Heart left ventricle (tissue), 16 donors: ENCODE results near the gene PALM3. TPM values are rescaled to one million over a fixed set of nuclear protein-coding genes. Genes with fewer than 3 reads are reported as not detected.
"Not testable (repeated sequence)": the region's sequence is repeated elsewhere in the genome, so short reads cannot be mapped to it uniquely, and the experiment has no call there.

Source experiments
- ATAC-seq, 4 donors: fragments of 200-7000 bp; cut with Tn5 transposase; one replicate each; pipeline ENCODE4 v1.9.1; 2020 to 2022; ENCODE audit warnings: moderate library complexity in 4 of 4, mild to moderate bottlenecking in 3 of 4, moderate number of reproducible peaks in 1 of 4
- DNase-seq, 5 donors: peaks; one replicate each; pipeline ENCODE4 v3.0.0-alpha.2; 2020
- H3K27ac ChIP-seq, 12 donors: fragments of 200-600 bp; sonication (generic) in 4 of 12; one replicate each; pipeline versions ENCODE4 v1.5.0 to v1.8.0; 2016 to 2022; ENCODE audit warnings: mild to moderate bottlenecking in 2 of 12
- H3K27me3 ChIP-seq, 9 donors: fragments of 200-600 bp; sonication (generic) in 2 of 9; one replicate each; pipeline versions ENCODE4 v1.5.1 to v1.8.0; 2016 to 2022; ENCODE audit warnings: mild to moderate bottlenecking in 3 of 9
- H3K36me3 ChIP-seq, 9 donors: fragments of 200-600 bp; sonication (generic) in 2 of 9; one replicate each; pipeline versions ENCODE4 v1.5.0 to v1.8.0; 2018 to 2022; ENCODE audit warnings: mild to moderate bottlenecking in 2 of 9
- H3K4me1 ChIP-seq, 12 donors: fragments of 200-600 bp; sonication (generic) in 4 of 12; one replicate each; pipeline versions ENCODE4 v1.5.0 to v1.8.0; 2016 to 2022; ENCODE audit warnings: mild to moderate bottlenecking in 3 of 12
- H3K4me3 ChIP-seq, 12 donors: fragments of 200-600 bp; sonication (generic) in 4 of 12; one replicate each; pipeline versions ENCODE4 v1.5.0 to v1.8.0; 2017 to 2022; ENCODE audit warnings: mild to moderate bottlenecking in 9 of 12, moderate library complexity in 4 of 12
- H3K9me3 ChIP-seq, 12 donors: fragments of 200-600 bp; sonication (generic) in 4 of 12; one replicate each; pipeline versions ENCODE4 v1.5.0 to v1.8.0; 2016 to 2022; ENCODE audit warnings: mild to moderate bottlenecking in 1 of 12
- CTCF ChIP-seq, 12 donors: fragments of 200-600 bp; sonication (generic) in 4 of 12; IDR thresholded peaks; one replicate each; pipeline versions ENCODE4 v1.5.0 to v1.8.0; 2018 to 2022; ENCODE audit warnings: antibody characterized with exemption in 12 of 12, mild to moderate bottlenecking in 5 of 12
- POLR2A ChIP-seq, 2 donors: fragments of 450-650 bp; IDR thresholded peaks; one replicate each; pipeline ENCODE4 v1.6.1; 2017; ENCODE audit warnings: antibody characterized with exemption in 2 of 2, mild to moderate bottlenecking in 2 of 2, moderate library complexity in 2 of 2
- WGBS, 4 donors: extraction: QIAGEN DNeasy Blood & Tissue Kit in 2 of 4; methylation state at CpG; one replicate each; pipeline versions ENCODE4 v1.1.5 to v1.1.7; 2013 to 2018; 5-methylcytosine and 5-hydroxymethylcytosine counted together
- intact Hi-C, 10 donors: fragments of 100-400 bp; cut with DNase I; formaldehyde crosslinking; loops; one replicate each; pipeline versions ENCODE4 v1.11.1 to v1.14.2; 2022
- polyA plus RNA-seq, 2 donors: library from polyadenylated mRNA; stranded (reverse); fragments of 200-250 nt; gene quantifications; one replicate each; pipeline ENCODE4 v1.2.3, GENCODE V29; 2013
- total RNA-seq, 9 donors: library from RNA; depleted of rRNA in 2 of 9; stranded (reverse); fragments of >200 nt in 2 of 9; fragmentation: NEBNext Ultra II Directional in 3 of 9; extraction: Animal tissue kit (Norgen Biotek cat#: 25700) in 3 of 9; gene quantifications; one replicate each; pipeline versions ENCODE4 v1.1.0 to v1.2.4, GENCODE V29; 2016 to 2023
- donor health status: ischemic (EF 13 %, LVEDD 7.1; RV severe dilation, severe dysfunction).
- donor health status: healthy with polysubstance abuse.
- donor health status: DM: no; HTN: yes; CAD: no.
- donor health status: DM: no; HTN: no; CAD: no.
- donor health status: ischemic (EF 25% LVEDD 6.9; RV normal size, moderate dysfunction).
- donor health status: ischemic (EF 25% LVEDD 5.7; RV mildly dilated, moderate dysfunction).
- donor health status: healthy.
- donor health status: DM: yes; HTN: yes; CAD: no.
- donor health status: ischemic (EF 35%, LVEDD 5.7; RV mildly dilated, moderate dysfunction).
- donor health status: nonischemic (EF 11% LVEDD 7.7; RV severe dilation, severe dysfunction).
- donor health status: DM: yes; HTN: yes; CAD: no.
- donor health status: PGD.
- donor health status: ischemic (EF 29% LVEDD 5.4; RV normal size, mild dysfunction).
- donor health status: nonischemic (EF 23%, LVEDD 6.1; RV moderate dilation, normal function).

Gene PALM3
- total and polyA plus RNA-seq, 11 donors: 0.06 to 0.60 (median 0.30) TPM; not detected in 6

GRCh38 chr19:14050961-14051360 is 10.9 kb downstream of the PALM3 start:
- H3K27me3 ChIP-seq, DNase-seq, H3K27ac ChIP-seq, H3K4me1 ChIP-seq, H3K9me3 ChIP-seq, ATAC-seq, H3K4me3 ChIP-seq: not testable (repeated sequence)
- peaks cover 0 to 37% (median 0%) of the 10 kb centered on the region in 9 donors for H3K36me3 ChIP-seq
- WGBS, 4 donors: 90 to 95% (median 94%) methylated on average over 11 of the region's 11 CpGs
- intact Hi-C loops: loop anchor here in 2 of 10 donors (5.0 to 10.0 kb wide), 2 partner anchors 166 to 169 kb away; no protein-coding TSS in a partner anchor
- peak in 1 of 12 donors; percentile 13 for TF ChIP-seq CTCF (IDR thresholded peaks at IDR 0.05)

DNA sequence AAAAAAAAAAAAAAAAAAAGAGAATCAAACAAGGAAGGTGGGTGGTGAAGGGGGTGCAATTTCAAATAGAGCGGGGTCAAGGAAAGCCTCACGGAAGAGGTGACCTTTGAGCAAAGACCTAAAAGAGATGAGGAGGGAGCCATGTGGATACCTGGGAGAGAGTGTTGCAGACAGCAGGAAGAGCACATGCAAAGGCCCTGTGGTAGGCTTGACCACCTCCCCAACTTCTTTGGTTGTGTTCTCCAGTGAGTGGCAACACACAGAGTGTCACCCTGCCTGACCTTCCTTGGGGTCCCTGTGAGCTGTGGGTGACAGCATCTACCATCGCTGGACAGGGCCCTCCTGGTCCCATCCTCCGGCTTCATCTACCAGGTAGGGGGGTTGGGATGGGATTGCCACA is 11.4 kb downstream of the PALM3 start:
- Histone ChIP-seq H3K4me1 (no peaks in the 10 kb centered on the region), H3K36me3 (peaks cover 0 to 39% (median 0%) of the 10 kb centered on the region in 9 donors), H3K4me3 (no peak overlapping the region), H3K9me3 (peaks cover 0 to 9% (median 0%) of the 10 kb centered on the region in 12 donors), H3K27me3 (no peaks in the 10 kb centered on the region), H3K27ac (no peak overlapping the region)
- TF ChIP-seq POLR2A (IDR thresholded peaks at IDR 0.05) (no peak), CTCF (IDR thresholded peaks at IDR 0.05) (no peak)
- DNase-seq: no peak
- ATAC-seq: no peak
- WGBS, 4 donors: 95 to 99% (median 97%) methylated on average over 4 of the region's 4 CpGs
- intact Hi-C loops: loop anchor here in 2 of 10 donors (5.0 to 10.0 kb wide), 2 partner anchors 166 to 168 kb away; no protein-coding TSS in a partner anchor

GRCh38 chr19:14048443-14049153 is 13.3 kb downstream of the PALM3 start:
- Histone ChIP-seq H3K4me3 (no peak overlapping the region), H3K36me3 (peaks cover 0 to 51% (median 0%) of the 10 kb centered on the region in 9 donors), H3K9me3 (peaks cover 0 to 9% (median 0%) of the 10 kb centered on the region in 12 donors), H3K27me3 (no peaks in the 10 kb centered on the region), H3K4me1 (no peaks in the 10 kb centered on the region), H3K27ac (no peak overlapping the region)
- TF ChIP-seq CTCF (IDR thresholded peaks at IDR 0.05) (peak; percentile 70 to 91 (median 82)), POLR2A (IDR thresholded peaks at IDR 0.05) (no peak)
- peak in 3 of 5 donors; percentile 31 to 76 (median 42) for DNase-seq
- peak in 3 of 4 donors; percentile 59 to 68 (median 66) for ATAC-seq
- intact Hi-C loops: loop anchor here in 2 of 10 donors (10.0 kb wide), 2 partner anchors 164 to 454 kb away; no protein-coding TSS in a partner anchor
- 80 to 88% (median 85%) methylated on average over 8 of the region's 8 CpGs for WGBS, 4 donors

GRCh38 chr19:14047866-14048265 is 14.0 kb downstream of the PALM3 start:
- 96 to 99% (median 97%) methylated on average over 10 of the region's 10 CpGs for WGBS, 4 donors
- intact Hi-C loops: loop anchor here in 2 of 10 donors (10.0 kb wide), 2 partner anchors 163 to 453 kb away; no protein-coding TSS in a partner anchor
- not testable (repeated sequence) for ATAC-seq

More at GRCh38 chr19:14047866-14048265, 14.0 kb downstream of the PALM3 start:
- not testable (repeated sequence) for H3K4me3 ChIP-seq, H3K4me1 ChIP-seq, H3K9me3 ChIP-seq, DNase-seq, H3K27me3 ChIP-seq, H3K27ac ChIP-seq
- peaks cover 0 to 51% (median 0%) of the 10 kb centered on the region in 9 donors for H3K36me3 ChIP-seq
